Hepatocyte (in vitro differentiated cells): Measurements from ENCODE around the gene PSMB2.

Experiments
- CTCF ChIP-seq: fragments of 200-600 bp; sonication (generic); IDR thresholded peaks from 2 replicates; pipeline ENCODE4 v1.5.1; 2016; ENCODE audit warnings: antibody characterized with exemption, mild to moderate bottlenecking; ENCODE audit not compliant: poor library complexity
- EZH2 ChIP-seq: fragments of 200-600 bp; sonication (generic); IDR thresholded peaks from 2 replicates; pipeline ENCODE4 v1.6.1; 2016; ENCODE audit warnings: antibody characterized with exemption, mild to moderate bottlenecking, borderline replicate concordance

- no peak for TF ChIP-seq EZH2
- no peak for TF ChIP-seq CTCF
Measured at GRCh38 chr1:35675773-35676172, 34.4 kb upstream of the PSMB2 start.
